GM18499 (cell line): ENCODE measurements around the gene SUGP2.

ENCODE experiments used
- ATAC-seq: cut with Tn5 transposase; IDR thresholded peaks from one replicate; pipeline ENCODE4 v1.9.1; 2021; ENCODE audit warnings: moderate number of reproducible peaks; ENCODE audit not compliant: insufficient read depth, unreplicated experiment

The SUGP2 gene

DNA sequence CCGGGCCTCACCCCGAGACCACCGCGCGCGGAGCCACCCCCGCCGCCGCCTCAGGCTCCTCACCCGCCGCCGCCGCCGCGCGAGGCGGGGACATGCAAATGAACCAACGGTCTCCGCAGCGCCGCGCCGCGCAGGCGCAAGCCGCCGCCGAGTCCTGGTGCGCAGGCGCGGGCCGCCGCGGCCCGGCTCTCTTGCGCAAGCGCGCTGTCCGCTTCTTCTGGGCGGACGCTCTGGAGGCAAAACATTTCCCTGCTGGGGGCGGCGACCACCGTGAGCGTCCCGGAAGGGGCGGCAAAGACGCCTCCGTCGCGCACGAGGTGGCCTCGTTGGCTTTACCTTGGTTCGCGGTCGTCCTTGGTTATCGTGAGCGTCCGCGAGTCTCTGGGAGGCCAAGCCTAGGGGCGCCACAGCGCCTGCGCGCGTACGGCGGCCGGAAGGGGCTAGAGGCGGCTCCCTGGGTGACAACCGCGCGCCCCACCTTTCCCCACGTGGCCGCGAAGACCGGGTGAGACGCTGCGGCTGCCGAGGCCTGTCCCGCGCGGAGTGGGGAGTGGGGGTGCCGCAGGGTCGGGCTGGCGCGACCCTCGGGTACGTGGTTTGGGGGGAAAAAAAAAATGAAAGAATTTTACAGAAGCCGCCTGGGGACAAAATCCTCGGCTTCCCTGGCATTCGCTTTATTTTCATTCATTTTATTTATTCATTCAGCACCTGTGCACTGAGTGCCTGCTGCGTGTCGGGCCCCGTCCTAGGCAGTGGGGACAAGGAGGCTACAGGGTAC, at the start of gene SUGP2, which contains the start of gene ARMC6:
SUGP2 (minus strand) TSS at position 92 of the 778 bp plus-strand sequence. CDS start 2,446 bp downstream, outside the sequence.
ARMC6 (plus strand) TSS at position 178 of the 778 bp plus-strand sequence. CDS start 607 bp downstream, outside the sequence.
- no peak for ATAC-seq

DNA sequence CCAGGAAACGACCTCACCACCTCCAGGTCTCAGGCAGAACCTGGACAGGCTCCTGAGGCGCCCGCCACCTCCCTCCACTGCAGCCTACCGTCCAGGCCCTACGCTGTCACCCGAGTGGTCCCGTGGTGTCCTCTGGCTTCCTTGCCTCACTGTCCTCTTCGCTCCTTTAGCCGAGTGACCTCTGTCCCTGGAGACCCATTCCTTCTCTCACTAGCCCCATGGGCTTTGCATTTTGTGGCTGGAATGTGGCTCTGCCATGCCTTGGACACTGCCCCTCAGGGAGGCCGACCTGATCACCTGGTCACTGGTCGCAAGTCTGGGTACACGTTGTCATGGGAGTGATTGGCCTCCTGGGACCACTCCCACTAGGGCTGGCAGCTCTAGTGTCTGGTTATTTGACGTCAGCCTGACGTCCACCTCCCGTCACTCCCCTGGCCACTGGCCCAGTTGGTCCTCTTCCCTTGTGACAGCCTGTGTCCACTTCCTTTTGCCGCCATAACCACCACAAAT, 48.4 kb upstream of the SUGP2 start:
- no peak for ATAC-seq

DNA sequence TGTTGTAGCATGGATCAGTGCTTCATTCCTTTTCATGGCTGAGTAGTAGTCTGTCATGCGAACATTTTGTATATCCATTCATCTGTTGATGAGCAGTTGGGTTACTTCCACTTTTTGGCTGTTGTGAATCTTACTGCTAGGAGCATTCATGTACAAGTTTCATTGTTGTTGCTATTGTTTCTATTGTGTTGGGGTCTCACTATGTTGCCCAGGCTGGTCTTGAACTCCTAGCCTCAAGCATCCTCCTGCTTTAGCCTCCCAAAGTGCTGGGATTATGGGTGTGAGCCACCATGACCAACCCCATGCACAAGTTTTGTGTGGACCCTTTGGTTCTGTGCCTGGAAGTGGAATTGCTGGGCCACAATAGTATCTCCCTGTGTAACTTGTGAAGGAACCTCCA, 46.3 kb upstream of the SUGP2 start:
- ATAC-seq: no peak

DNA sequence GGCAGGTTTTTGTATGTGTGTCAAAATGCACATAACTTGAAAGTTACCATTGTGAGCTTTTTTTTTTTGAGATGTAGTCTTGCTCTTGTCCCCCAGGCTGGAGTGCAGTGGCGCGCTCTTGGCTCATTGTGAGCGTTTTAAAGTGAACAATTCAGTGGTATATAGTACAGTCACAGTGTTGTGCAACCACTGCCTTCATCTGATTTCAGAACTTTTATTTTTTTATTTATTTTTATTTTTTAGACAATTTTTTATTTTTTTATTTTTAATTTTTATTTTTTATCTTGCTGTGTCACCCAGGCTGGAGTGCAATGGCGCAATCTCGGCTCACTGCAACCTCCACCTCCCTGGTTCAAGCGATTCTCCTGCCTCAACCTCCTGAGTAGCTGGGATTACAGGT, 45.5 kb upstream of the SUGP2 start:
- ATAC-seq: no peak

DNA sequence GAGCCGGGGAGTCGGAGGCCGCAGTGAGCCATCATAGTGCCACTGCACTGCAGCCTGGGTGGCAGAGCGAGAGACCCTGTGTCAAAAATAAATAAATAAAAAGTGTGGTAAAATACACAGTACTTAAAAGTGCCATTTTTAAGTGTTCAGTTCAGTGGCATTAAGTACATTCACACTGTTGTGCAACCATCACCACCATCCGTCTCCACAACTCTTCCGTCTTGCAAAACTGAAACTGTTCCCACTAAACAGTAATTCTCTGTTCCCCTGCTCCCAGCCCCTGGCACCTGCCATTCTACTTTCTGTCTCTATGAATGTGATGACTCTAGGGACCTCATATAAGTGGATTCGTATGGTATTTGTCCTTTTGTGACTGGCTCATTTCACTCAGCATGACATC, 43.8 kb upstream of the SUGP2 start:
- ATAC-seq: no peak

DNA sequence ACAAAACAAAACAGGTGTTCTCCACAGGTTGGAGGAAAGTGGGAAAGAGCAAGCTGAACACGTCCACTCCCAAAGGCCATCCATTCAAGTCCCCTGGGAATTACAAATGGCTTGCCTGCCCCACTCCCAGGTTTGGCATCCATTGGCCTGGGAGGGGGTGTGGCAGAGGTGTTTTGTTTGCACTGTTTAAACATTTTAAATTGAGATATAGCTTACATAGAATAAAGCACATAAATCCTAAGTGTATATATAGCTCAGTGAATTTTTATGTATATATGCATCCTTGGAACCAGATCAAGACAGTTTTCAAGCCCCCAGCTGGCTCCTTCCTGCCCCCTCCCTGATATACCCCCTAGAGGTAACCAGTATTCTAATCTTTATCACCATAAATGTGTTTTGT, 43.2 kb upstream of the SUGP2 start:
- no peak for ATAC-seq

DNA sequence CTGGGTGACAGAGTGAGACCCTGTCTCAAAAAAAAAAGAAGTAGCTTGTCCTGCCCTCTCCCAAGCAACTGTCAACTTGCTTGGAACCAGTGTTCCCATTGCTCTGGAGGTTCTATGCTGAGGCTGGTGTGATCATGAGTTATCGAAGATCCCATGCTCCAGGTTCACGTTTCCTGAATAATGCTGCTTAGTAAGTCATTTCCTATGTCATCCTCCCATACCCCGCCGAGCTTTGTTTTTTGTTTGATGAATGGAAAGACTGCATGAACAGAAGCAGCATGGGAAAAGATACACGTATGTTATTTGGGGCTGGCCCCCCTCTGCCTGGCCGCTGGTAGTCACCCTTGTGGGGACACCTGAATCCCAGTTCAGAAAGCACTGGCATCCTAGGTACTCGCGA, 41.8 kb upstream of the SUGP2 start:
- ATAC-seq: no peak

DNA sequence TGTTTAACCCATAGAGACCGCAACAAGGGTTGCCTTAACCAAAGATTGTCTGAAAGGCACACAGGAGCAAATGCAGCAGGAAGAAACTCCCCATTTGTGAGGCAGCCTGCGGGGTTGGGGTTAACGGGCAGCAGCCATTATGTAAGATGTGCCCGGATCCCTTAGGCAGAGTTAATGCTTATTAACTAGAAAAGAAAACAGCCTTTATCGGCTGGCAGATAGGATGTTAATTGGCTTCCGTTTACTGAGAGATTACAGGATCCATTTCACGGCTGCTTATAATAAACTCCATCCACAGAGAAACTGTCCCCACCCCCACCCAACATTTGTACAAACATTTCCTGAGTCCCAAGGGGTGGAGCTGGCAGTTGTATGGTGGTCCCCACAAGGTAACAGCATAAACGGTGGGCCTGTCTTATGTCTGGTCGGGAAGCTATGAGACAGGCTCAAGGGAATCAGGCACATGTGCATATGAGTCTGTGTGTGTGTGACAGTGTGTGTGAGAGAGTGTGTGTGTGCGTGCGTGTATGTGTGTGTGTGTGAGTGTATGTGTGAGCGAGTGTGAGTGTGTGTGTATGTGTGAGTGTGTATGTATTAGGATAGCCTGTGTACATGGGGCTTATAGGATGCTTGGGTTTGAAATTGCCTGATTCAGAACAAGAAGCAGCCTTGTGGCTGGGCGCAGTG, 41.0 kb upstream of the SUGP2 start:
- no peak for ATAC-seq

DNA sequence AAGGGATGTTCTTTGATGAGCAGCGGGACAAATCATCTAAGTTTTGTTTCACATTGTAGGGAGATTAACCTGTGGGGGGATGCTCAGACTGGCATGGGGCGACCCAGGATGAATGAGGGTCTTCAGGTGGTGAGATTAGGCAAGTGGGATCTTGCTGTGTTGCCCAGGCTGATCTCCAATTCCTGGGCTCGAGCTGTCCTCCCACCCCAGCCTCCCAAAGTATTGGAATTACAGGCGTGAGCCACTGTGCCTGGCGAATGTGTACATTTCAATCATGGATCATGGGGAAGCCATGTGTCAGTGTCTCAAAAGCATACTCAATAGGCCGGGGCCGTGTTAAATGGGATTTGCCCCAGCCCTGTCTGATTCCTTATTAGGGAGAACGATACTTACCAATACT, 38.6 kb upstream of the SUGP2 start:
- ATAC-seq: no peak

DNA sequence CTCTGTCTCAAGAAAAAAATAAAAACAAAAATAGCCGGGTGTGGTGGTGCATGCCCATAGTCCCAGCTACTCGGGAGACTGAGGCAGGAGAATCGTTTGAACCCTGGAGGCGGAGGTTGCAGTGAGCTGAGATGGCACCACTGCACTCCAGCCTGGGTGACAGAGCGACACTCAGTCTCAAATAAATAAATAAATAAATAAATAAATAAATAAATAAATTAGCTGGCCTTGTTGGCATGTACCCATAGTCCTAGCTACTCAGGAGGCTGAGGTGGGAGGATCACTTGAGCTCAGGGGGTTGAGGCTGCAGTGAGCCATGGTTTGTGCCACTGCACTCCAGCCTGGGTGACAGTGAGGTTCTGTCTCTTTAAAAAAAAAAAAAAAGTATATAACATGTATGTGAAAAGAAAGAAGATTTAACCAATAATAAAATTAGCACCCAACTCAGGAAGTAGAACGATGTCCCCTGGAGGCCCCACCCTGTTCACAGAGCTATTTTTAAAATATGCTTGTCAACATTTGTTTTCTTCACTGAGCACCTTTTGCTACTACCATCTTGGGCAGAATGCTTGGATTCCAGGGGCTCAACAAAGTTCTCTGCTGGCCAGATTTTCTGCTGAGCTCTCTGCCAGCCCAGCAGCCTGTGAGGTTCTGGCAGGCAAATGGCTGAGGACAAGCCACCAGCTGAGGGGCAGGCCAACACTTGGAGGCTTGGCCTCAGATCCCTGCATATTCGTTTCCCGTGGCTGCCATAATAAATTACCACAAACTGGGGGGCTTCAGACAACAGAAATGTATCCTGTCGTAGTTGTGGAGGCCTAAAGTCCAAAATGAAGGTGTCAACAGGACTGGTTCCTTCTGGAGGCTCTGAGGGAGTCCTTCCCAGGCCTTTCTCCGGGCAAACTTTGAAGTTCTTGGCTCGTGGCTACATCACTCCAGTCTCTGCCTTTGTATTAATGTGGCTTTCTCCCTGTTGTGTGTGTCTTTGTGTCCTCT, 35.6 kb upstream of the SUGP2 start:
- no peak for ATAC-seq

DNA sequence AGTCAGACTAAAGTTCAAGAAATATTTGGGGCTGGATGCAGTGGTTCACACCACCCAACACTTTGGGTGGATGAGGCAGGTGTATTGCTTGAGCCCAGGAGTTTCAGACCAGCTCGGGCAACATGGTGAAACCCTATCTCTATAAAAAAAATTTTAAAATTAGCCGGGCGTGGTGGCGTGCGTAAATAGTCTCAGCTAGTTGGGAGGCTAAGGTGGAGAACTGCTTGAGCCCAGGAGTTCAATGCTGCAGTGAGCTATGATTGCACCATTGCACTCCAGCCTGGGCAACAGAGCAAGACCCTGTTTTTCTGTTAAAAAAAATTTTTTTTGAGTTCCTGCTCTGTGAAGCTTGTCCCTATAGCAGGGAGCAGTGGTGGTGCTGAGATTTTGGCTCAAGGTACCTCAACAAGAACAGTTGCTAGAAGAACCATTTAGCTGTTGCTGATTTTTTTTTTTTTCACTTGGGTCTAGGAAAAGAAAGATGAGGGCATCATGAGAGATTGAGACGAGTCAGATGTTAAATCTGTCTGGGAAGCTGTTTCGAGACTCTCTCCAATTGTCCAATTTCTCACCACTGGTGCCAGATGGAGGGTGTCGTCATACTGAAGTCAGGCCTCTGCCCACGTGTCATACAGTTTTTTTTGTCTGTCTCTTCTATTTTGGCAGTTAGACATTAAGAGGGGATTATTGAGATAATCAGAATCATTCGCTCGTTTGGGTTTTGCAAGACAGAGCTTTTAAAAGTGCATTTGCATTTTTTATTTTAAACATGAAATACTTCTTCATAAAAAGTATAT, 34.2 kb upstream of the SUGP2 start:
- no peak for ATAC-seq

DNA sequence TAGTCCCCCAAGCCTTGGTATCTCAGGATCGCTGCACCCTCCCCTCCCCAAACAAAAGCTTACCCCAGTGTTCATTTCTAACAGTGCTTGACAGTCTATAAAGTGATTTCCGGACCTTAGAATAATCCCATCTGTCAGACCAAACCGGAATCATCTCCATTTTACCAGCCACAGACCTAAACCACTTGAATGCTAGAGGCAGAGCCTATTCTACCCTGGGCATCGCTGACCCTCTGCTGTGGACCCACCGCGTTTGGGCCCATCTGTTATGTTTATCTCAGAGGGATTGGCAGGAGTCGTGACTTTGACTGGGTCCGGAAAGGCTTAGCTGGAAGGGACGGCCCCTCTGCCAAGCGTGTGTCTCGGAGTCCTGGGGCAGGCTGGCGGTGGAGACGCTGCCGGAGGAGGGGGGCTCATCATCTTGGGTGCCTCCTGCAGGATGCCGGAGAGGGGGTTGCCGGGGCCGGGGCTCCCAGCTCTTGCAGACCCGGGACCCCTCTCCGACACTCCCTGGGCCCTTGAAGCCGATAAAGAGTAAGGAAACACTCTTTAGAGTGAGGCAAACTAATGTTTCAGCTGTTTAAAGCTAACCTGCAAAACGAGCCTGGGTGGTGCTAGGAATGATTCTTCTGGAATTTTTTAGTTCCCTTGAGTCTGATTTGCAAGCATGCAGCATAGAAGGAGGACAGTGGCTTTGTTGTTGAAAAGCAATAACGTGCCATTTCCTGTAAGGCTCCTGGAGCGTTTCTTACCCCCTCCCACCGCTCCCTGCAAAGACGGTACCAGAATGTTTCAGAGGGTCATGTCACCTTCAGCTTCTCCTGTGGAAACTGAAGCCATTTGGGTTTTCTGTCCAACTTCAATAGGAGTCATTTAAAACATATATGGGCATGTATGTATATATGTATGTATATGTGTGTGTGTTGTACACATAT, 31.8 kb upstream of the SUGP2 start:
- ATAC-seq: no peak

DNA sequence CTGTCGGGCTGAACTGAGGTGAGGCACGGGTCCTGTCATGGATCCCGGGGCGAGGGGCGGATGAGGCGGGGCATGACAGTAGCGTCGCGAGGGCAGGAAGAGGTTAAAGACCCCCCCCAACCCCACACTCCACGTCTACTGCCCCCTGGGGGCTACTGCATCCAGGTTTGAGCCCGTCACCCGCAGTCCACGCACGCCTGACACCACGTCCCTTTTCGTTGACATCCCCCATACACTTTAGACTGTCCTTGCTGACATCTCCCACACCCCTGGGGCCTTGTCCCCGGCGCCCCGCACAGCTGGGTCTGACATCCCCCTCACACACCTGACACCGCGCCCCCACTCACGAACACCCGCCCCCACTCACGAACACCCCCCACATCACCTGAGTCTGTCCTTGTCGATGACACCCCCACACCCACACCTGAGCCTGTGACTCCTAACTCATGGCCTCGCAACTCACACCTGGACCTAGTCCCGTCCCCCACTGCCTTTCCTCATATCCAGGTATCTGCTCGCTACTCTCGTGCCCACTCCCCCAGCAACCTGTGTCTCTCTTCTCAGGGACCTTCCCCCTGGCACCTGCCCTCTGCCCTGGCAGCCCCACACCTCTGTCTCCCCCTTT, 30.9 kb upstream of the SUGP2 start:
- ATAC-seq: no peak

DNA sequence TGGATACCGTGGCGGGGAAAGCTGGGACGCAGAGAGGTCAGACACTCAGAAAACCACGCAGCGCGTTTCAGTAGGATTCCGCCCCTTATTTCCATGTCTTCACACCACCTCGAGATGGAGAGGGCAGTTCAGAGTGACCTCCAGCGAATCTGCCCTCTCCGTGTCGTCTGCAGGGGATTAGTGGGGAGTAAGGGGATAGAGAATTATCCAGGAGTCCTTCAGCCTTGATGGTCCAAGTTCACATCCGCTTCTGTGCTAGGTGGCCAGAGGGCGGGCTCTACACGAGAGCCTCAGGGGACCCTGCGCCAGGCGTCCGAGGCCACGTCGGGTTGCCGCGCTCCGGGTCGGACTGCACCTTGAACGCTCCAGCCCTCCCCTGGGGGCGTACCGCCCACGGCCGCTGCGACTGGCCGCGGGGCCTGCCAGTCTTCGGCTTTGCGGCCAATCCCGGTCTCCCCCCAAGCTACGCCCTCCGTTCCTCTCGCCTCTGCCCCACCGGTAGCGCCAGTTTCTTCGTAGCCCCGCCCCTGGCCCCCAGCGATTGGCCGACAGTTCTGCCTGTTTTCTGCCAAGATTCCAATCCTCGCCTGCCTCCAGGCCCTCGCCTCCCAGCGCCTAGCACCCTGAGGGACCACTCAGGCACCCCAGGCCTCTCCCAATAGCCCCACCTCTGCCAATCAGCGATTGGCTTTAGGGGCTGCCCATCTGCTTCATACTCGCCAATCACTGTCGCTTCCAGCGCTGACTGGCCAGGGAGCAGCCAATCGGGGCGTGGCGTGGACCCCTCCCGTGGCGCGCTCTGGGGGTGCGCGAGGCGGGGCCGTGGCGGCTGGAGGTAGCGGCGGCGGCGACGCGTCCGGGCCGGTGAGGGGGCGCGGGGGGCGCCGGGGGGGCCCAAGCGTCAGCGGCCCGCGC, 30.1 kb upstream of the SUGP2 start, which contains the start of gene SLC25A42:
SLC25A42 (plus strand) TSS at position 812 of the 915 bp plus-strand sequence. CDS start 32,131 bp downstream, outside the sequence.
- peak; percentile 81 for ATAC-seq

DNA sequence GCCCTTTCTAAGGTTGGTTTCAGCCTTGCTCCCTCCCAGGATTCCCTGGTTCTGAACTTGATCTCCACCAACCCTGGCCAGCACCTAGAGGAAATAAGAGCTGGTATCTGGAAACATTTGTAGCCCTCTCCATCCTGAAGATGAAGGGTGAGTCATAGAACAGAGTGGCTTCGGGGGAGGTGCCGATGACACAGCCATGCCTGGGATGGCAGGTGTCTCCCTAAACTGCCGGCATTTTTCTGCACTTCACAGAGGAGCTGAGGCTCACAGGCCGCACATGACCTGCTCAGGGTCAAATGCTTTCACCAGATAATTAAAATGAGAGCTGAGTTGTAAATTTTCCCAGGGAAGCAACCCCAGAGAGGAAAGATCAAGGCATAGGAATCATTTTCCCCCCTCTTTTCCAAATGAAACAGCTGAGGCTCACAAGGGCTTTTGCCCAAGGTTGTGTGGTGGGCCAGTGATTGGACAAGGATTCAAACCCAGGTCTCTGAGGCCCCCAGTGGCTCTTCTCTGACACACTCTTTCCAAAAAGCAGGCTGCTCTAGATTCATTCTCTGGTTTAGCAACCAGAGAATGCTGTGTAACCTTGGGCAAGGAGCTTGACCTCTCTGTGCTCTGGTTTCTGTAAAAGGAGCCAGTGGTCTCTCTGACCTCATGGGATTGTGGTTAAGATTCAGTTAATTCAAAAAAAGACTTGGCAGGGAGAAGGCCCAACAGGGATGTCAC, 29.3 kb upstream of the SUGP2 start:
- ATAC-seq: no peak

DNA sequence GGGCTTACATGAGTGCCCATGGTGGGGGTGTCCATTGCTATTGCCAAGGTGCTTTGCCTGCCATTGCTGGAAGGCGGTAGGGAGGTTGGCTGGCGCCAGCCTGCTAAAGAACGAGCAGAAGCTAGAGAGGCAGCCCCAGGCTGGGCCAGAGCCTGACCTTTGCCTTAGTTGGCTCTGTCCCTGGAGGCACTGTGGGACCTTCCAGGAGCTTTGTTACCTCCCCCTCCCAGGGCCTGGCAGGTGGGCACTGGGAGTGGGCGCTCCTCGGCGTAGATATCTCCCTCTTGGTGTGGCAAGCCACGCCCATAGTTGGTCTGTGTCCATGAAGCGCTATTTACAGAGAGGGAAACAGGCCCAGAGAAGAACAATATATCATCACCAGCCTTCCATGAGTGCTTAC, 28.2 kb upstream of the SUGP2 start:
- ATAC-seq: no peak
